Gastroesophageal sphincter (tissue), 3 donors: Measurements from ENCODE around the gene STK32B.

Experiments
- CTCF ChIP-seq, 4 experiments: fragments of 200-600 bp in 2 of 4; fragments of 450-650 bp in 2 of 4; sonication (generic) in 1 of 4; IDR thresholded peaks; one replicate each; pipeline ENCODE4 v1.5.1; 2017 to 2019; ENCODE audit warnings: antibody characterized with exemption in 4 of 4, mild to moderate bottlenecking in 2 of 4, moderate library complexity in 2 of 4
- EP300 ChIP-seq: sonication (generic); formaldehyde crosslinking; IDR thresholded peaks from one replicate; pipeline ENCODE4 v1.6.1; 2017; ENCODE audit warnings: antibody characterized with exemption, mild to moderate bottlenecking
- POLR2AphosphoS5 ChIP-seq: sonication (generic); formaldehyde crosslinking; IDR thresholded peaks from one replicate; pipeline ENCODE4 v1.6.1; 2017; ENCODE audit warnings: antibody characterized with exemption

GRCh38 chr4:5478169-5478568 lies 426.9 kb downstream of the STK32B start:
- TF ChIP-seq CTCF (IDR thresholded peaks at IDR 0.05) (no peak), EP300 (no peak), POLR2AphosphoS5 (no peak)
